WERI-Rb-1 (cell line): ENCODE measurements around the gene MAGI1.

Experiments used
- DNase-seq: peaks from one replicate; pipeline ENCODE4 v3.0.0-alpha.2; 2020
- H3K27ac ChIP-seq: fragments of 250-450 bp; sonication (Bioruptor Pico); 2 replicates; pipeline ENCODE4 v1.5.1; 2020; ENCODE audit warnings: mild to moderate bottlenecking, moderate library complexity
- H3K27me3 ChIP-seq: fragments of 250-450 bp; sonication (Bioruptor Pico); 2 replicates; pipeline ENCODE4 v1.5.1; 2021; ENCODE audit warnings: mild to moderate bottlenecking, low read depth, moderate library complexity; ENCODE audit not compliant: insufficient read depth, severe bottlenecking
- H3K36me3 ChIP-seq: fragments of 250-450 bp; sonication (Bioruptor Pico); 2 replicates; pipeline ENCODE4 v1.5.1; 2020; ENCODE audit warnings: mild to moderate bottlenecking, moderate library complexity
- H3K4me3 ChIP-seq: 2 replicates; pipeline ENCODE4 v1.5.1; 2011; ENCODE audit warnings: low read depth, mild to moderate bottlenecking, control low read depth, low read length
- H3K9me3 ChIP-seq: fragments of 250-450 bp; sonication (Bioruptor Pico); 2 replicates; pipeline ENCODE4 v1.5.1; 2021; ENCODE audit warnings: mild to moderate bottlenecking, moderate library complexity; ENCODE audit not compliant: severe bottlenecking
- CTCF ChIP-seq: IDR thresholded peaks from 2 replicates; pipeline ENCODE4 v1.5.1; 2011; ENCODE audit warnings: low read depth, mild to moderate bottlenecking, control low read depth, inconsistent platforms, low read length

MAGI1 gene

GRCh38 chr3:65449841-65450428 is 588.8 kb downstream of the MAGI1 start:
- no peak for TF ChIP-seq CTCF
- no peak overlapping the region for H3K27ac ChIP-seq
- peaks cover 4% of the 10 kb centered on the region; the same call in 1 of the 2 replicates for H3K36me3 ChIP-seq
- no peak for DNase-seq
- H3K27me3 ChIP-seq, result no peaks in the 10 kb centered on the region
- no peak overlapping the region for H3K4me3 ChIP-seq
- no peaks in the 10 kb centered on the region for H3K9me3 ChIP-seq

GRCh38 chr3:65448120-65448519 is 590.6 kb downstream of the MAGI1 start:
- Histone ChIP-seq H3K27me3 (no peaks in the 10 kb centered on the region), H3K27ac (no peak overlapping the region), H3K9me3 (no peaks in the 10 kb centered on the region), H3K4me3 (no peak overlapping the region), H3K36me3 (peaks cover 4% of the 10 kb centered on the region; the same call in 1 of the 2 replicates)
- no peak for DNase-seq
- no peak for TF ChIP-seq CTCF

- Histone ChIP-seq H3K27ac (no peak overlapping the region), H3K4me3 (no peak overlapping the region), H3K36me3 (peaks cover 2% of the 10 kb centered on the region; the same call in 1 of the 2 replicates), H3K27me3 (no peaks in the 10 kb centered on the region), H3K9me3 (no peaks in the 10 kb centered on the region)
- DNase-seq, result no peak
- TF ChIP-seq CTCF, result no peak
Observed at GRCh38 chr3:65445573-65446169, 593.0 kb downstream of the MAGI1 start.

- H3K27ac ChIP-seq, result no peak overlapping the region
- H3K4me3 ChIP-seq, result no peak overlapping the region
- no peaks in the 10 kb centered on the region for H3K9me3 ChIP-seq
- TF ChIP-seq CTCF, result no peak
- no peaks in the 10 kb centered on the region; the same call in 1 of the 2 replicates for H3K36me3 ChIP-seq
- no peak for DNase-seq
- H3K27me3 ChIP-seq, result no peaks in the 10 kb centered on the region
Observed at GRCh38 chr3:65444447-65444815, 594.3 kb downstream of the MAGI1 start.

- Histone ChIP-seq H3K27me3 (no peaks in the 10 kb centered on the region), H3K36me3 (peaks cover 1% of the 10 kb centered on the region; the same call in 1 of the 2 replicates), H3K4me3 (no peak overlapping the region), H3K9me3 (no peaks in the 10 kb centered on the region), H3K27ac (no peak overlapping the region)
- no peak for DNase-seq
- no peak for TF ChIP-seq CTCF
Observed at GRCh38 chr3:65443739-65444446, 594.8 kb downstream of the MAGI1 start.
